Gastroesophageal sphincter (tissue), 3 donors: ENCODE results near the gene EPHB3.

Source experiments
- CTCF ChIP-seq, 4 experiments: fragments of 200-600 bp in 2 of 4; fragments of 450-650 bp in 2 of 4; sonication (generic) in 1 of 4; IDR thresholded peaks; one replicate each; pipeline ENCODE4 v1.5.1; 2017 to 2019; ENCODE audit warnings: antibody characterized with exemption in 4 of 4, mild to moderate bottlenecking in 2 of 4, moderate library complexity in 2 of 4
- POLR2A ChIP-seq, 2 donors: fragments of 450-650 bp; IDR thresholded peaks; one replicate each; pipeline ENCODE4 v1.6.1; 2017; ENCODE audit warnings: antibody characterized with exemption in 2 of 2, mild to moderate bottlenecking in 2 of 2, moderate library complexity in 1 of 2
- POLR2AphosphoS5 ChIP-seq: sonication (generic); formaldehyde crosslinking; IDR thresholded peaks from one replicate; pipeline ENCODE4 v1.6.1; 2017; ENCODE audit warnings: antibody characterized with exemption

GRCh38 chr3:184561061-184561912 is at the start of gene EPHB3:
- TF ChIP-seq CTCF (IDR thresholded peaks at IDR 0.05), result peak in 3 of 4 experiments; percentile 97 to 99 (median 99)
- TF ChIP-seq POLR2A (IDR thresholded peaks at IDR 0.05), result peak; percentile 80
- peak; percentile 80 for TF ChIP-seq POLR2AphosphoS5
